Testis (tissue), 3 donors: ENCODE data around the gene CIAO2A. TPM values are rescaled to one million over a fixed set of nuclear protein-coding genes. Genes with fewer than 3 reads are reported as not detected.

Experiments used
- DNase-seq: peaks from one replicate; pipeline ENCODE4 v3.0.0-alpha.2; 2019
- H3K27ac ChIP-seq, 2 donors: fragments of 200-600 bp; sonication (generic); one replicate each; pipeline ENCODE4 v1.5.1; 2019
- H3K27me3 ChIP-seq: fragments of 200-600 bp; sonication (generic); one replicate; pipeline ENCODE4 v1.5.1; 2019
- H3K36me3 ChIP-seq: fragments of 200-600 bp; sonication (generic); one replicate; pipeline ENCODE4 v1.5.1; 2017; ENCODE audit warnings: low read depth; ENCODE audit errors: missing control alignments
- H3K4me1 ChIP-seq: fragments of 200-600 bp; sonication (generic); one replicate; pipeline ENCODE4 v1.5.1; 2019
- H3K4me3 ChIP-seq, 2 donors: fragments of 200-600 bp; sonication (generic); one replicate each; pipeline ENCODE4 v1.5.1; 2017 to 2019
- H3K9me3 ChIP-seq: fragments of 200-600 bp; sonication (generic); one replicate; pipeline ENCODE4 v1.5.1; 2017
- POLR2A ChIP-seq: fragments of 450-650 bp; IDR thresholded peaks from one replicate; pipeline ENCODE4 v1.6.1; 2017; ENCODE audit warnings: antibody characterized with exemption, mild to moderate bottlenecking, moderate library complexity
- WGBS, 2 donors: methylation state at CpG; one replicate each; pipeline ENCODE4 v1.1.5; 2018; 5-methylcytosine and 5-hydroxymethylcytosine counted together
- intact Hi-C: fragments of 100-400 bp; cut with DNase I; formaldehyde crosslinking; loops from one replicate; pipeline ENCODE4 v1.15.1; 2023; ENCODE audit warnings: low total_unique reads
- polyA plus RNA-seq: library from polyadenylated mRNA; stranded (reverse); fragments of 350-450 nt; fragmentation: Illumina TruSeq; extraction: RNeasy Lipid Tissue Mini Kit (QIAGEN cat#74804); gene quantifications from one replicate; pipeline ENCODE4 v1.2.3, GENCODE V29; 2014; ENCODE audit warnings: low read depth, low replicate concordance; ENCODE audit not compliant: insufficient read depth
- total RNA-seq, 2 donors: library from RNA; depleted of rRNA; stranded (reverse); fragments of >200 nt; gene quantifications; one replicate each; pipeline ENCODE4 v1.2.3, GENCODE V29; 2016
- TF ChIP-seq, protein P1 (sequence below), 3 experiments: fragments of 450-650 bp in 2 of 3; fragments of 200-600 bp in 1 of 3; sonication (generic) in 1 of 3; IDR thresholded peaks; one replicate each; pipeline ENCODE4 v1.5.1; 2016 to 2019; ENCODE audit warnings: antibody characterized with exemption in 3 of 3, mild to moderate bottlenecking in 2 of 3, moderate library complexity in 1 of 3

CIAO2A gene
- total and polyA plus RNA-seq, 3 donors from 2014 or later: 33.7 to 36.8 (median 36.1) TPM

DNA sequence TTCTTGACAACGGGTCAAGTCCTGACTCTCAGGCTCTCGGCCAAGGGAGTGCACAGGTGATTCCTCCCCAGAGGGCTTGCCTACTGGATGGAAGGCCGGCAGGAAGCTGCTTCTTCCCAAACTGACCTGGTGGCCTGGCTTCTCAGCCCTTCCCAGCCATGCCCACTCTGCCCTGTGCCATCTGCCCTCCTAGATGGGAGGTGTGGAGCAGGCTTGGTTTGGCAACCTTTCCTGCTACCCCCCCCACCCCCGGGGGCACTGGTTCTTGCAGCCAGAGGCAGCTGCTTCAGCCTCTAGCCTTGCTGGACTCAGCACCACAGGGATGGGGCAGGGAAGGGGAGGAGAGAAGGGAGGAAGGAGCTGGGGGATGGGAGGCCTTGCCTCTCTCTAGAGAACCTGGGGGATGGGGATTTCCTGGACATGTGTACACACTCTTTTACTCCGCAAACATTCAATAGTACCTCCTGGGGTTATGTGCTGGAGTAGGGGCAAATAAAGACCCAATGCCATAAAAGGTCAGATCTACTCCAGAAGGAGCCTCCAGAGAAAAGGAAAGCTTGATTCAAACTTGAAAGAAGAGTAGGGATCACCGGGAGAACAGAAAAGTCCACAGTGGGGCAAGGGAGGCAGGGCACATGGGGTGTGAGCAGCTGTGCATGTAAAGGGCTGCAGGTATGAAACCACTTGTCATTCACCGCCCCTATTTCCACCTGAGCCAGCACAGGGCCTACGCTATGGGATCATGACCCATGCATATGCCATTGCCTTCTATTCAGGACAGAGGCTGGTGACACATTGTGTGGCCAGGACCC is 43.2 kb downstream of the CIAO2A start:
- intact Hi-C loops: no loop called here
- 75 to 78% methylated on average over 7 to 8 of the region's 8 CpGs for WGBS, 2 donors
- H3K27ac ChIP-seq: no peak overlapping the region
- H3K9me3 ChIP-seq: no peaks in the 10 kb centered on the region
- no peak overlapping the region for H3K4me3 ChIP-seq
- H3K36me3 ChIP-seq: no peaks in the 10 kb centered on the region
- H3K4me1 ChIP-seq: peaks cover 9% of the 10 kb centered on the region
- DNase-seq: no peak
- no peaks in the 10 kb centered on the region for H3K27me3 ChIP-seq
- TF ChIP-seq, protein P1, sequence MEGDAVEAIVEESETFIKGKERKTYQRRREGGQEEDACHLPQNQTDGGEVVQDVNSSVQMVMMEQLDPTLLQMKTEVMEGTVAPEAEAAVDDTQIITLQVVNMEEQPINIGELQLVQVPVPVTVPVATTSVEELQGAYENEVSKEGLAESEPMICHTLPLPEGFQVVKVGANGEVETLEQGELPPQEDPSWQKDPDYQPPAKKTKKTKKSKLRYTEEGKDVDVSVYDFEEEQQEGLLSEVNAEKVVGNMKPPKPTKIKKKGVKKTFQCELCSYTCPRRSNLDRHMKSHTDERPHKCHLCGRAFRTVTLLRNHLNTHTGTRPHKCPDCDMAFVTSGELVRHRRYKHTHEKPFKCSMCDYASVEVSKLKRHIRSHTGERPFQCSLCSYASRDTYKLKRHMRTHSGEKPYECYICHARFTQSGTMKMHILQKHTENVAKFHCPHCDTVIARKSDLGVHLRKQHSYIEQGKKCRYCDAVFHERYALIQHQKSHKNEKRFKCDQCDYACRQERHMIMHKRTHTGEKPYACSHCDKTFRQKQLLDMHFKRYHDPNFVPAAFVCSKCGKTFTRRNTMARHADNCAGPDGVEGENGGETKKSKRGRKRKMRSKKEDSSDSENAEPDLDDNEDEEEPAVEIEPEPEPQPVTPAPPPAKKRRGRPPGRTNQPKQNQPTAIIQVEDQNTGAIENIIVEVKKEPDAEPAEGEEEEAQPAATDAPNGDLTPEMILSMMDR (IDR thresholded peaks at IDR 0.05): no peak
- no peak for TF ChIP-seq POLR2A

DNA sequence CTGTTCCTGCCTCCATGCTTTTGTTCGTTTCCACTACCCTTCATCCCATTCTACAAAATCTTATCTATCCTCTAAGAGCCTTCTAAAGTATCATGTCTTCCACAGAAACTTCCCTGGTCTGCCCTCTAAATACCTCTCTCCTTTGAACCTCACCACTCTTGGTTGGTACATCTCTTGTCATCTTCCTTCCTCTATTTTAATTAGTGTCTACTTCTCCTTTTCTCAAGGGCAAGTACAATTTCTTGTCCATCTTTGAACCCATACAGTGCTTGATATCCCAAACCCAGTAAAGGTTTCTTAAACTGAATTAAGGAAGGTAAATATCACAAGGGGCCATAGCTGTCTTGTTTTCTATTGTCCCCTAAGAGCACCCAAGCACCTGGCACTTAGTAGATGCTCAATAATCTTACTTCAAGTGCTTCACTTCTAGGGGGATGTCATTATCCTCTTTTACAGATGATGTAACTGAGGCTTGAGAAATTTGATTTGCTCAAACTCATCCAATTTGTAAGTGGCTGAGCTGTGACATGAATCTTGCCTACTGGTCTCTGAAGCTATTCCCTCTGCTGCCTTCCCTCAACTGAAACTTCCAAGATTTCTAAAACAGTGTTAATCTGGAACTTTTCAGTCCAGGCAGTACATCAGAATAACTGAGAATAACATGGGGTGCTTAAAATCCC is 44.7 kb downstream of the CIAO2A start:
- WGBS, 2 donors: 82 to 89% methylated on average over 1 of the region's 1 CpG
- Histone ChIP-seq H3K4me3 (no peak overlapping the region), H3K27ac (no peak overlapping the region), H3K36me3 (no peaks in the 10 kb centered on the region), H3K9me3 (no peaks in the 10 kb centered on the region), H3K27me3 (no peaks in the 10 kb centered on the region), H3K4me1 (peaks cover 9% of the 10 kb centered on the region)
- TF ChIP-seq POLR2A: no peak
- TF ChIP-seq, protein P1 (IDR thresholded peaks at IDR 0.05): no peak
- intact Hi-C loops: no loop called here
- DNase-seq: no peak

DNA sequence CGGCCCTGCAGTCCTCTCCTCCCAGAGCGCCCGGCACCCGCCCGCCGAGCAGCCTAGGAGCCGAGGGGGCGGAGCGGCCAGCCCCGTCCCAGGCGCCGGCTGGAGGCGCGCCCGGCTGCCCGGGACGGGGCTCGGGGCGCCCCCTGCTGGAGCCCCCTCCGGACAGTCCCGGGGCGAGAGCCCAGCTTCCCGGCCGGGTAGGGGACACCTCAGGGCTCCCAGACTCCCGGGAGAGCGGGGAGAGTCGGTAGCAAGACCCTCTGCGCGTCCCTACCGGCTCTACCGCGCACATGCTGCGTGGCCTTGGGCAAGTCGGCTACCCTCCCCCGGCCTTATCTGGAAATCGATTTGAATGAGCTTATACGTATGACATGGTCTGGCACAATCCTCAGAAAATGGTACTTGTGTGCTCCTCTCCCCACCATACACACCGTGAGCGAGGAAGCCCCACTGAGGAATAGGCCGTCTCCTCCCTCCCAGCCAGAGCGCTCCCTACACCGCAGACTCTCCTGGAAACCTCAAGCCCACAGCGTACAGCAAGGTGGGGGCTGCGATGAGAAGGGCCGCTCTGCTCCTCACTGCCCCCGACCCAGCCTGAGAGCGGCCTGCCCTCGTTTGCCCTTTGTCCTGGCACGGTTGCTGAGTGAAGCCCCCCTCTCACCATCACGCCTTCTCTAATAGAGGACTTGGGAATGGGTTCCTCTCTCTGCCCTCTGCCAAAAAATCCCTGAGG is 47.1 kb downstream of the CIAO2A start, which contains the start of gene DAPK2:
Gene DAPK2 (minus strand): TSS at position 65 of the 733 bp plus-strand sequence. CDS start 6,224 bp downstream, outside the sequence.
- Histone ChIP-seq H3K9me3 (no peaks in the 10 kb centered on the region), H3K4me3 (peak within 1 kb of the TSS; percentile 52 to 60), H3K36me3 (no peaks in the 10 kb centered on the region), H3K27ac (no peak within 1 kb of the TSS), H3K27me3 (no peaks in the 10 kb centered on the region), H3K4me1 (peaks cover 9% of the 10 kb centered on the region)
- intact Hi-C loops: no loop called here
- 7% methylated on average over 16 to 26 of the region's 50 CpGs for WGBS, 2 donors
- peak; percentile 70 for DNase-seq
- no peak for TF ChIP-seq POLR2A
- TF ChIP-seq, protein P1 (IDR thresholded peaks at IDR 0.05): peak; percentile 54 to 71 (median 69)

GRCh38 chr15:64045774-64046420 is 47.7 kb downstream of the CIAO2A start:
- Histone ChIP-seq H3K9me3 (no peaks in the 10 kb centered on the region), H3K4me3 (peak overlapping the region; percentile 52 to 58), H3K27ac (no peak overlapping the region), H3K36me3 (no peaks in the 10 kb centered on the region), H3K4me1 (peaks cover 9% of the 10 kb centered on the region), H3K27me3 (no peaks in the 10 kb centered on the region)
- TF ChIP-seq, protein P1 (IDR thresholded peaks at IDR 0.05): no peak
- TF ChIP-seq POLR2A: no peak
- intact Hi-C loops: no loop called here
- peak; percentile 20 for DNase-seq
- 6 to 17% methylated on average over 24 to 28 of the region's 76 CpGs for WGBS, 2 donors
